Upper lobe of left lung (tissue), 4 donors: ENCODE data around the gene NFIB.

ENCODE experiments used
- EP300 ChIP-seq, 4 donors: sonication (generic); formaldehyde crosslinking; IDR thresholded peaks; one replicate each; pipeline ENCODE4 v1.5.1; 2017; ENCODE audit warnings: antibody characterized with exemption in 4 of 4, control low read depth in 2 of 4
- POLR2AphosphoS5 ChIP-seq, 2 donors: sonication (generic); formaldehyde crosslinking; IDR thresholded peaks; one replicate each; pipeline ENCODE4 v1.5.1; 2017; ENCODE audit warnings: antibody characterized with exemption in 2 of 2
- TF ChIP-seq, protein P1 (sequence below), 6 experiments: fragments of 450-650 bp in 4 of 6; fragments of 200-600 bp in 2 of 6; sonication (generic) in 2 of 6; IDR thresholded peaks; one replicate each; pipeline ENCODE4 v1.5.1; 2016 to 2019; ENCODE audit warnings: antibody characterized with exemption in 6 of 6

DNA sequence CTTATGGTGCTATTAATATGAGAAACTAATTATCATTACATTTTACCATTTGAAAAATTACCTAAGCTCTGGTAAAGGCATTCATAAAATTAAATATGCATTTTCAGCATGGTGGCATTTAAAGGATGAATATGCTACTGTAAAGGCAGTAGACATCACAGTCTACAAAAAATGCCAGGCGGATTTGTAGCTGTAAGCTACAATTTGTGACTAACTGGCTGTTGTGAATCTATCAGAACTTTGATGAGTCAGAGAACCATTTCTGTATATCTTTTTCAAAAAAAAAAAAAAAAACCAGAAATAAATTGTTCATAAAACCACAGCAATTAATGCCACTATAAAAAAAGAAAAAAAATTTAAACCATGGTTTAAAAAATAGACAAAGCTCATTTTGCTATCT lies 186.3 kb downstream of the NFIB start:
- TF ChIP-seq, protein P1, sequence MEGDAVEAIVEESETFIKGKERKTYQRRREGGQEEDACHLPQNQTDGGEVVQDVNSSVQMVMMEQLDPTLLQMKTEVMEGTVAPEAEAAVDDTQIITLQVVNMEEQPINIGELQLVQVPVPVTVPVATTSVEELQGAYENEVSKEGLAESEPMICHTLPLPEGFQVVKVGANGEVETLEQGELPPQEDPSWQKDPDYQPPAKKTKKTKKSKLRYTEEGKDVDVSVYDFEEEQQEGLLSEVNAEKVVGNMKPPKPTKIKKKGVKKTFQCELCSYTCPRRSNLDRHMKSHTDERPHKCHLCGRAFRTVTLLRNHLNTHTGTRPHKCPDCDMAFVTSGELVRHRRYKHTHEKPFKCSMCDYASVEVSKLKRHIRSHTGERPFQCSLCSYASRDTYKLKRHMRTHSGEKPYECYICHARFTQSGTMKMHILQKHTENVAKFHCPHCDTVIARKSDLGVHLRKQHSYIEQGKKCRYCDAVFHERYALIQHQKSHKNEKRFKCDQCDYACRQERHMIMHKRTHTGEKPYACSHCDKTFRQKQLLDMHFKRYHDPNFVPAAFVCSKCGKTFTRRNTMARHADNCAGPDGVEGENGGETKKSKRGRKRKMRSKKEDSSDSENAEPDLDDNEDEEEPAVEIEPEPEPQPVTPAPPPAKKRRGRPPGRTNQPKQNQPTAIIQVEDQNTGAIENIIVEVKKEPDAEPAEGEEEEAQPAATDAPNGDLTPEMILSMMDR (IDR thresholded peaks at IDR 0.05): no peak
- no peak for TF ChIP-seq POLR2AphosphoS5 (IDR thresholded peaks at IDR 0.05)
- TF ChIP-seq EP300 (IDR thresholded peaks at IDR 0.05): no peak
